HG02938 (cell line): ENCODE results near the gene CDK1.

Experiments
- ATAC-seq: cut with Tn5 transposase; IDR thresholded peaks from one replicate; pipeline ENCODE4 v1.9.1; 2021; ENCODE audit warnings: mild to moderate bottlenecking, moderate library complexity; ENCODE audit not compliant: unreplicated experiment

Gene CDK1

DNA sequence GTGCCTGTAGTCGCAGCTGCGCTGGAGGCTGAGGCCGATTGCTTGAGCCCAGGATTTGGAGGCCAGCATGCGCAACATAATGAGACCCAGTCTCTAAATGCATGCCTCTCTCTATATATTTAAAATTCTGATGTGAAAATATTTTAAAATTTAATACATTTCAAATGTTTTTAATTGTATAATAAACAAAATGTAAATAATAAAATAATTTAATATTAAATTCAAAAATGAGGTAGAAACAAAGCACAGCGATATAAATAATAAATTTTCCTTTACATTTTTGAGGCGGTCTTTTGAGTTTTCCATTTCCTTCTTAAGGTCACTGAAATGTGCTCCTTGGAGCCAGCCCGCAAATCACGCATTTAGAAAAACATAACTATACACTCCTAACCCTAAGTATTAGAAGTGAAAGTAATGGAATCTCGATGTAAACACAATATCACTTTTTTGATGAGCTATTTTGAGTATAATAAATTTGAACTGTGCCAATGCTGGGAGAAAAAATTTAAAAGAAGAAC lies 523 bp upstream of the CDK1 start:
- peak; percentile 7 for ATAC-seq

DNA sequence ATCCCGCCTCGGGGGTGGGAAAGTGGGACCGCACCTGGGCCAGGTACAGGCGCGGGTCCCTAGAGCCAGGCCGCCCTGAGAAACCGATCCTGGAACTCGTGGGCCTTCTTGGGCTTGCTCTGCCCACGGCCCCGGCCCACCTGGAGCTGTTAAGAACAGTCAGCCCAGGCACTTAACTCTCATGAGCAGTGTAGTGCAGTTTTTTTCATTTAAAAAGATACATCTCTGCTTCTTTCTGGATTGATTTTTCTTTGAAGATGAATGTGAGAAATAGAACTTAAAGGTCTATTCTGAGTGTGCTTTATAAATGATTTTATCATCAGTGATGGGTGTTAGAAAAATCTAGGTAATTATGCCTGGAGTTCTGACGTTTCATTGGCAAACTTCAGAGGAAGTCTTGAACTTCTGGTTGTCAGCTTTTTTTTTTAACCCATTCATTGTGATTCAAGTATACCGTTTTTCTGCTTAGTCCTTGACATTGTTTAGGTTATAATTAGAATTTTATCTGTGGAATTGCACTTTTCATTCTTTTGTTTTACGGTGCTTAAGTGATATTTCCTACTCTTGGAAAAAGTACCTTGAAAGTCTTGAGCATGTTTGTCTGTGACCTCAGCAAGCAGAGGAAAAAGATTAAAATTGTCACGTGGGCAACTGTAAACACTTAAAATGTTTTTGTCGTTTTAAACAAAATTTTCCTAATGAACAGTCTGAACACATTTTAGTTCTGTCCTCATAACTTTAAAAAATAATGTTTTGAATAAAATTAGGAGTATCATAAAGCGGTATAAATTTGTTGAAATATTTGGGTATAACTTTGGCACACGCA lies 906 bp downstream of the CDK1 start:
- ATAC-seq: peak; percentile 20

DNA sequence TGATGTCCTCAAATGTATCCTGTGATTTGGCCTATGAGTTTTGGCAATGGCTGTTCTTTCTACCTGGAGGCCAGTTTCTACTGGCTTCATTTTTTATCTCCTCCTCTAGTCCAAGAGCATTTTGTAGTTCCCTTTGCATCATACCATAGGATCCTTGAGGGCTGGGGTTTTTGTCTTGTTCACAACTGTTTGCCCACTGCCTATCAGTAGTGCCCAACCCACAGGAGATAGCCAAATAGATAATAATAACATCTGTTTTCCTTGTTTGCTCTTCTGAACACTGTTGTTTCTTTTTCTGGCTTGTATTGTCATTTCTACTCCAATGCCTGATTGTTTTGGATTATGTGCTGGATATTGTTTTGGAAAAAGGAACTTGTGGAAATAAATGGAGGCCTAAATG lies 3.4 kb downstream of the CDK1 start:
- no peak for ATAC-seq

DNA sequence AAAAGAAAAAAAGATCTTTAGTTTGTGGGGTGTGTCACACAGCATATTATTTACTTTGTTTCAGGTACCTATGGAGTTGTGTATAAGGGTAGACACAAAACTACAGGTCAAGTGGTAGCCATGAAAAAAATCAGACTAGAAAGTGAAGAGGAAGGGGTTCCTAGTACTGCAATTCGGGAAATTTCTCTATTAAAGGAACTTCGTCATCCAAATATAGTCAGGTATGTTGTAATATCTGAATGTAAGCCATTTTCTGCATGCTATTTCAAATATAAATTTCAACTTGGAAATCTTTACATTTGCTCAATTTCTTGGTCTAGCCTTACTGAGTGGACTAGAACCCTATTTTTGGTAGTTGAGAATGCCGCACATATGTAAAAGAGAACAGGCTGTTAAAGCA lies 6.4 kb downstream of the CDK1 start:
- ATAC-seq: no peak

DNA sequence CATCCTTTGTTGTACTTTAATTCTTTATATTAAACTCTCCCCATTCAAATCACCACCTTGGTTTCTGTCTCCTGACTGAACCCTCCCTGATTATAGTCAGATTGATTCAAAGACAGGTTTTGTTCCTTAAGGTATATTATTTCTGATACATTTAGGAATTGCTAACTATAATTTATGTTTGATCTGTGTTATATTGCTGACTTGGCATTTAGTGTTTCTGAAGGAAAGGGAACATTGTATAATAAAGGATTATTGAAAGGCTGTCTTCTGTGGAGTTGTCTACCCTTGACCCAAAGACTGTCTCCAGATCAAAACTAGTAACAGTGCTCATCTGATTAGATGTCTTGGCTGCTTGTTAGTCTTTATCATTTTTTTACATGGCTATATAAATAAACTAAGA lies 10.3 kb downstream of the CDK1 start:
- no peak for ATAC-seq

DNA sequence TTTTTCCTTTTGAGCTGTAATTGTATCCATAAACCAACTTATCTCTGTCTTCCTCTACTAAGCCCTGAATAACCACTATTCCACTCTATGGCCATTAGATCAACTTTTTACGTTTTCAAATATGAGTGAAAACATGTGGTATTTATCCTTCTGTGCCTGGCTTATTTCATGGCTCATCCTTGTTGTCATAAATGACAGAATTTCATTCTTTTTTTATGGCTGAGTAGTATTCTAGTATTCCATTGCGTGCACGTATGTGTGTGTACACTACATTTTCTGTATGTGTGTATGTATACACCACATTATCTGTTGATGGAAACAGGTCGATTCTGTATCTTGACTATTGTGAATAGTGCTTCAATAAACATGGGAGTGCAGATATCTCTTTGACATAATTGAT lies 11.1 kb downstream of the CDK1 start:
- ATAC-seq: no peak

DNA sequence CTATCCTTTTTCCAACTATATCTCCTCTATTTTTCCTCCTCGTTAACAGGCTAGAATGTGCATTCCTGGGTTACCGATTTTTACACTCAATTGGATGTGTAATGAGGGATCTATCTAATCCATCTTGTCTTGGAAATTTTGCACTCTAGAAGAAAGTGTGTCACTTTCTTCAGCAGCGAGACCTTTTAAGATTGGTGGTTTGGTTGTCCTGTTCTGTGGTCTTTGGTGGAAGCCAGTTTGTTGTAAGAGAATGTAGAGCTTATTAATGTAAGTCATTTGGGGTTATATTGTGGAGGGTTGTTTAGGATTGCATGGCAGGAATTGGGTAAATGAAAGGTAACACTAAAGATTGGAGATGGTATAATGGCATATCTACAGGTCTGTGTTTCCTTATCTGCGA lies 16.7 kb downstream of the CDK1 start:
- ATAC-seq: no peak

DNA sequence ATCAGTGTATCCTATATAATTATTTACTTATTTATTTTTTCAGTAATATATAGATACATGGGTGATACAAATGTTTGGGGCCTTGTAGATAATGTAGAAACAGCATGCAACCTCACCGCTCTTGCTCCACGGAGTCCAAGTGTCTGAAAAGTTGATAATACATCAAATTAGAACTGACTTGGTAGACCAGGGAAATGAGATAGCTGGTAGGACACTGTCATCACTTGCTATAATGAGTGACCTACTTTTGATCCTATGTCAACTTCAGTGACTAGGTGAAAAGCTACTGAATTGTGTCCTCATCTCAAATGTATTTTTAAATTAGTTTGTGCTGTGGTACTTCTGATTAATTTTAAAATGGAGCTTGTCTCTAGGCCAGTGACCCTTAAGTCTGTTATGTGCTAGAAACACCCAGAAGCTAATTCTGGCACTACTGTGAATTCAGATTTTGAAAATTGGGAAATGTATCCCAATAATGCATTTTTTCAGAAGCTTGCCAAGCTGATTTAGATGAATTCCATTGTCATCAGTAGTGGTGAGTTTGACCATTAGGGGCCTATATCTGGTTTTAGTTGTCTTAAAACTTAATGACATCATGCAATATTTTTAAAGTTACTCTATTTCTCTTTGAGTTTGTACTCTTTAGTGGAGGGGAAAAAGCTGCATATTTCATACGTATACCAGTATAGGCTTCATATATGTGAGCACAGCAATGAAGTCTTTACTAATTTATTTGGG lies 17.4 kb downstream of the CDK1 start:
- no peak for ATAC-seq

DNA sequence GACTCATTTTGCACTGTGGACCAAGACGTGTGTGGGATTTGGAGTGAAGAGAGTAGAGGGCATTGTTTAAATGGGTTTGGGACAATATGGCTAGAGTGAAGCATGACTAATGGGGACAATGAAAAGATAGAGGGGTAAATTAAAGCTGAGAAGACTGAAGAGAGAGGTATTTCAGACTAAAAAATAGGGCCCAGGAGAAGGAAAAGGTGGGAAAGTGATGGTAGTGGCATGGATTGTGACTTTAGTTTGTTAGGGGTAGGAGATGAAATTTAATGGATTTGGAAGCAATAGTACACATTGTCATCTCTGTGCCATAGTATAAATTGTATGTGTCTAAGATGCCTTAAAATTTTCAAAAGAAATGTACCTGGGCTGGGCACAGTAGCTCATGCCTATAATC lies 18.2 kb downstream of the CDK1 start:
- ATAC-seq: no peak

DNA sequence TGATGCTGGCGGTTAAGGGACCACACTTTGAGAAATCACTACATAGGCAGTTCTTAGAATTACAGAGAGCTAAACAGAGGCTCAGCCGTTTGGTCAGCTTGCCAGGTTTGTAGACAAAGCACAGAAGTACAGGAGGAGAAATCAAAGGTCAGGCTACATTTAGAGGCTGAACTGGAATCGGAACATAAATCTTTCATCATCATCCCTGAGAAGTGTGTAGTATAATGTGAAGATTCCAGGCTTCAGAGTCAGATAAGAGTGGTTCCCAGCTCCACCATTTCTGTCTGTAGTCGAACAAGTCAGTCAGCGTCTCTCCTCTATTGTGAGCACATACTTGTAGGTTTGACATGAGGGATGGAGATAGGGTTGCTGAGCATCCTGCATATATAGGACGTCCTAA lies 18.9 kb downstream of the CDK1 start:
- ATAC-seq: no peak

DNA sequence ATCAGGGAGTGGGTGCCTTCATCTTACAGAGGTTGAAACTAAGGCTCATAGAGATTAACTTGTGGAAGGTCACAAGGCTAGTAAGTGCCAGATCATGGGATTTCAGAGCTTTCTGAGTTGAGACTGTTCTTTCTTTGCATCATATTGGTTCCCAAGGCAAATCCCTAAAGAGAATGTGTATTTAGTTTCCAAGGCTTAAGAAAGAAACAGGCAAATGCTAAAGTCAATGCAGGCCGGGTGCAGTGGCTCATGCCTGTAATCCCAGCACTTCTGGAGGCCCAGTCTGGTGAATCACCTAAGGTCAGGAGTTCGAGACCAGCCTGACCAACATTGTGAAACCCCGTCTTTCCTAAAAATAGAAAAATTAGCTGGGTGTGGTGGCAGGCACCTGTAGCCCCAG lies 19.8 kb downstream of the CDK1 start:
- ATAC-seq: no peak

DNA sequence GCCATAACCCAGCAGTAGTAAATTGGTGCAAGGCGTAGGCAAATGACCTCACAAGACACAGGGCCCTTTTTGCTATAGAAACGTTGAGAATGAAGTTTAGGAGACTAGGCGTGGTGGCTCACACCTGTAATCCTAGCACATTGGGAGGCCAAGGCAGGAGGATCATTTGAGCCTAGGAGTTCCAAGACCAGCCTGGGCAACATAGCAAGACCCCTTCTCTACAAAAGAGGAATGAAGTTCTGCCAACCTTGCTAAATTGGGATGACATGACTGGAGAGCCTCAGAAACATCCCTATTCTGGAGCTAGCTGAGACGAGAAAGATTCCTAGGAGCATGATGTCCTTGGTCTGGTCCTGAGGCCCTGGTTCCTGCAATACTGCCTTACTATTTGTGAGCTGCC lies 20.6 kb downstream of the CDK1 start:
- no peak for ATAC-seq

DNA sequence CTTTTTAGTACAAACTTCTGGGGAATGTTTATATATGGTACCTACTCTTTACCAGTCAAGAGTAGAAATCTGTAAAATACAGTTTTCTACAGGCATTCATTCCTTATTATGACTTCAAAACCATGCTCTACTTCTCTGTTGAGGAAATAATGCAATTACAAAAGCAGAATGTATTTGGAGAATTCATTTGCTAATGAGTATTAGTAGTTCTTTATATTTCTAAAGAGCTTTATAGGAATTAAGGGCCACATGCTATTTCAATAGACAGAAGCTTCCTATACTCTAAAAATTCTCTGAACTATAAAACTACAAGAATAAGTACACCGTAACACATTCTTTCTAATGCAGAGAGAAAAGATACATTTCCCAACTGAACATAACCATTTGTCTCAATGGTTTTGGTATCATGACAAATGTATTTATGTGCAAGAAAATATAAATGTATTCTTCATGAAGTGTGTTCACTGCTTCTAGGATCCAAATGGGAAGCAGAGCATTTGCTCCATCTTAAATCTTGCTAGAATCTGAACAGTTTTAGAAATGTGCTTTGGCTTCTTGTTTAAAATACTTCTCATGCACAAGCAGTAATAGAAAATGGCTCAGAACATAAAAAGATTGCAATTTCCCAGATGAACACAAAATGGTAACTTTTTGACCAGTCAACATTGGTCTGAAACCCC lies 21.8 kb downstream of the CDK1 start:
- no peak for ATAC-seq

DNA sequence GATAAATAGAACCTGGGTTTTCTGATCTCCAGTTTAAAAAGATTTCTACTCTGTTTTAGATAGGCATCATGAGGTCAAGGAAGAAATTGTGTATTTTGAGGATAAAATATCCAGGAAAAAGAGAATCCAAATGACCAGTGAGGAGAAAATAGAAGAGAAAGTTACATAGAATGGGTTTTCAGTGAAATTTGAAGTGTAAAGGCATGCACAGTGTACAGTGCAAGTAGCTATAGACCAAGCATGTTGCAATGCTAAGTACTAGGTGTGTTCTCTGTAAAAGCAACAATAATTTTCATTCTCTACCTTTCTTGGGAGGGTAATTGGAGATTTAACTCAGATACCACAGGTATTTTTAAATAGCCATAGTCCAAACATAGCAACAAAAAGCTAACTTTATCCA lies 22.6 kb downstream of the CDK1 start:
- ATAC-seq: no peak

DNA sequence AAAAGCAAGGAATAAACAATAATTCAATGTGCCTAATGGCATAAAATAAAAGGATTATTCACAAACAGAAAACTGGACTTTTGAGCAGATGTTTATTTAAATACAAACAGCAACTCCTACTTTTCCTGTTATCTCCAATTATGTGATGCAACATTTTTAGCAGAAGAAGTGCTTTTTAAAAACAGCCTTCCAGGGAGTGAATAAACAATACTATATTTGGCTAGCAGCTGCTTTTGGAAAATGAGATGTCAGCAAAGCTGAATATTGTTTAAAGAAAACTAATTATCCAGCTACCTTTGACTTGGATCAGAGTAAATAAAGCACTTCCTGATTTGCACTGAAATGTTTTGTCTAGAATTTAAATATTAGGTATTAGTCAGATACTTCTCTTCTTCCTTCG lies 23.2 kb downstream of the CDK1 start:
- ATAC-seq: no peak

DNA sequence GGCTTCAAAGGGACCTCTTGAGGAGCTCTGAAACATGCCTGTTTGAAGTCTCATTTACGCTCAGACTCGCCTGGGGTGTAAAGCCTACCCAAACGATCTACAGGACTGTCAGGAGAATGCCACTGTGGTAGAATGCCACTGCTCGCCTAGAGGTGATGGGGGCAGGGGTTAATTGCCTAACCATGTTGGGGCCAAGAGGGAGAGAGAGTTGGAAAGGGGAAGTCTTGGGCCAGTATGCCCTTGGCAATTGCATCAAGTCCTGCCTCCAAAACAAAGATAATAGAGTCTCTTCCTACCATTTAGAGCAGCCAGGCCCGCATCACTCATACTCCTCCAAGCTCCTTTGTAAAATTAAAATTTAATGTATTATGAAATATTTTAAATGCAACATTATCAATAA lies 25.2 kb downstream of the CDK1 start:
- ATAC-seq: no peak

DNA sequence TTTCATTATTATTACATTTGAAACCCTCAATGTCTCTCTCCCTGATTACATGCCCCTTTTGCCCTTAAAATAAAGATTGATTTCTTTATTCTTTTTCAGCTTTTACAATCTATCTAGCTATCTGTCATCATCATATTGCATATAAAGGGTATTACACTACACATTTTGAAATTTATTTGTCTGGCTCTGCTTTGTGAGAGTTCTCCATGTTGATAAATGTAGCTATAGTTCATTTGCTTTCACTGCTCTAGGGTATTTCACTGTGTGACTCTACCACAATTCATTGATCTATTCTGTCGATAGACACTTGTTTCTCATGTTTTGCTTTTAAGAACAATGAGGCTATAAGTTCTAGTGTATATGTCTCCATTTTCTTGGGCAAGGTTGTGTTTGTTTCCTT lies 25.6 kb downstream of the CDK1 start:
- no peak for ATAC-seq

DNA sequence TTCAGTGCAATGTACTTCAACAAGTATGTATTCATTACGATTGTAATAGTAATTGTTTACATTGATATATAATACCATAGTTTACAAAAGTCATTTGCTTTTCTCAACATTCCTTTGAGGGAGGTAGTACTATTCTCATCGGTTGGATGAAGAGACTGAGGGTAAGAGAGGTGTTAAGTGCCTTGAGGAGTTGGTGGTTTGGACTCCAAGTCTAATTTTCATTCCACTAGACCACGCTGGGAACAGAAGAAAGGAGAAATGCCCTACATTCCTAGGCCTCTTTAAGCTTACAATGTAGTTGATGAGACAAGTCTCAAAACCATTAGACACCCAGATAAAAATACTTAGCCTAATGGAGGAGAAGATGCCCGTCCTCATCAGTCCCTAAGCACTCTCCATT lies 28.6 kb downstream of the CDK1 start:
- ATAC-seq: no peak

DNA sequence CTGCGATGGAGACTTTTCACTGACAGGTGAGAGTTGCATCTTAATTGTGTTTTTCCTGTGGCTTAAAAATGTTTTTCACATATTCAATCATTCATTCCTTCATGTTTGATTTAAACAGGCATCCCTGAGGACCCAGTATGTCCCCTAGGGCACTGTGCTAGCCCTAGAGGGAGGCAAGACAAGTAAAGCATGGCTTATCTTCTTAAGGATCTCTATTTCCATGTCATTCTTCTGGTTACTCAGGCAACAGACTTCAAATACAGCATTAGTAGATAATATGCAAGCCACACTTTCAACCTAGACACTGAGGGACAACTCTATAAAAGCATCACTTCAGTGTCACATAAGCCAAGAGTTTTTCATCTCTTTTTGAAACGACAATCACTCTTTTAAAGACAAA lies 29.2 kb downstream of the CDK1 start:
- no peak for ATAC-seq

DNA sequence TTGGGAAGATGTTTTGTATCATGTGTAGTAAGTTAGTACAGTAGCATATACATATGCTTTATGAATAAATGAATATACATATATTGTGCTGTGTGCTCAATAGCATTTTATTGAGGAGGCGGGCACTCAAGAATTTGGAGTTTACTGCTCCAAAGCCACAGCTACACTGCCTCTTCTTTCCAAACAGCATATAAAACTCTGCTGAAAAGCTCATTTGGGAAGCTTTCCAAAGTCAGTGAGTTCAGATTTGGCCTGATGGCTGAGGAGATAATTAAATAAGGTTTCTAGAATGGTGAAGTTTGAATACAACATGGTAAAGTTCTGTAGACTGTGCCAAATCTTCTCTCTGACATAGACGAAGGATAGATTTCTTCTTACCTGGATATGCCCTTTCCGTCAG lies 29.8 kb downstream of the CDK1 start:
- no peak for ATAC-seq

DNA sequence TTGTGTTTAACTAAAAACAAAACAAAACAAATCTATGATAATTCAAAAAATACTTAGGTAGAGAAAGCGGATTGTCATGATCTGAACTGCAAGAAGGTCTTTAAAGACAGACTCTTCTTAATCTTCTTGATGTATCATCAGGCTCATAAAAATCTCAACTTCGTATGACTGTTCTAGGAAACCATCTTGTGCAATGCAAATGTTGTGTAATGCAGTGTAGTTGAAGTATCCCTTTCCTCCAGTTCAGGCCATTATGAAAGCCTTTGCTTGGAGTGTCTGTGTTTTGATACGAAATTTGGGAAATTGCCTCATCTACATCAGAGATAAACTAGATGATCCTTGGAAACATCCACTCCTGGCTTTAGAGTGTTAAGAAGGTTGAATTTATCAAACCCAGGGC lies 30.9 kb downstream of the CDK1 start:
- ATAC-seq: no peak
